WERI-Rb-1 (cell line): ENCODE measurements around the gene CEP70.
A peak's percentile ranks its signal among the peaks of the same experiment; 100 is the strongest.

Source experiments
- DNase-seq: peaks from one replicate; pipeline ENCODE4 v3.0.0-alpha.2; 2020
- H3K27ac ChIP-seq: fragments of 250-450 bp; sonication (Bioruptor Pico); 2 replicates; pipeline ENCODE4 v1.5.1; 2020; ENCODE audit warnings: mild to moderate bottlenecking, moderate library complexity
- H3K27me3 ChIP-seq: fragments of 250-450 bp; sonication (Bioruptor Pico); 2 replicates; pipeline ENCODE4 v1.5.1; 2021; ENCODE audit warnings: mild to moderate bottlenecking, low read depth, moderate library complexity; ENCODE audit not compliant: insufficient read depth, severe bottlenecking
- H3K36me3 ChIP-seq: fragments of 250-450 bp; sonication (Bioruptor Pico); 2 replicates; pipeline ENCODE4 v1.5.1; 2020; ENCODE audit warnings: mild to moderate bottlenecking, moderate library complexity
- H3K4me3 ChIP-seq: 2 replicates; pipeline ENCODE4 v1.5.1; 2011; ENCODE audit warnings: low read depth, mild to moderate bottlenecking, control low read depth, low read length
- H3K9me3 ChIP-seq: fragments of 250-450 bp; sonication (Bioruptor Pico); 2 replicates; pipeline ENCODE4 v1.5.1; 2021; ENCODE audit warnings: mild to moderate bottlenecking, moderate library complexity; ENCODE audit not compliant: severe bottlenecking
- CTCF ChIP-seq: IDR thresholded peaks from 2 replicates; pipeline ENCODE4 v1.5.1; 2011; ENCODE audit warnings: low read depth, mild to moderate bottlenecking, control low read depth, inconsistent platforms, low read length

The CEP70 gene

DNA sequence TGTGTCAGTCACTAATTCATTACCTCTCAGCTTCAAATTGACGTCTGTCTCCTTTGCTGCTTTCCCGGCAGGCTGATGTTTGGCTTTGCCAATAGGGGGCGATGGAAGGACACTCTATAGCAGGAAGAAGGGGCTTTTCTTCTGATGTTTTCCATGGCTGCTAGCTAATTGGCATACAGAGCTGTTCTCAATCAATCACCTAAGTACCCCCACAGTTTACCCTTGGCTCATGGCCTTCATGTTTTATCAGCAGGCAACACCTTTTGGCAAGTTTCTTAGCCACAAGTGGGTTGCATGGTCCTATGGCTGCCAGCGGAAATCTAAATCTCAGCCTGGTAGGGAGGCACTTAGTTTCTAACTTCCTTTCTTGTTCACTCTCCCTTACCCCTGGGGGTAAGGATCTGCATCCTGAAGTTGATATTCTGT, 114.6 kb downstream of the CEP70 start:
- TF ChIP-seq CTCF, result peak; percentile 84
- no peaks in the 10 kb centered on the region for H3K9me3 ChIP-seq
- H3K27me3 ChIP-seq, result no peaks in the 10 kb centered on the region
- DNase-seq, result peak; percentile 70
- H3K36me3 ChIP-seq, result no peaks in the 10 kb centered on the region
- H3K27ac ChIP-seq, result no peak overlapping the region
- H3K4me3 ChIP-seq, result no peak overlapping the region

DNA sequence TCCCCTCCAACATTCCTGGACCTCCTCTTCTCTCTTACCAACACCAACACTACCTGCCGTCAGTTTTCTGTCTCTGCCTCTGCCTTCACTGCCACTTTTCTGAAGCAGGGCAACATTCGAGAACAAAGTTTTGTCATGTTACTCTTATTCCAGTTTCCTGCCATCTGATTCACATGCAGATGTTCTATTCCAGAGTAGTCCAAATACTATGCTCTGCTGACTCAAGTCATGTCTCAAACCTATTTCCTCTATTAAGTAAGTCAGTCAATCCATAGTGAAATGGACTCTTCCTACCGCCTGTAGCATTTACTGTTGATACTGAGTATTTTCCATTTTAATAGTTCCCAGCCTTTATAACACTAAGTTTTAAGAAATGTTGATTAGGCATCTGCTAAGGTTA, 116.3 kb downstream of the CEP70 start:
- no peaks in the 10 kb centered on the region for H3K27me3 ChIP-seq
- H3K9me3 ChIP-seq, result no peaks in the 10 kb centered on the region
- no peak overlapping the region for H3K27ac ChIP-seq
- no peak overlapping the region for H3K4me3 ChIP-seq
- no peak for TF ChIP-seq CTCF
- no peaks in the 10 kb centered on the region for H3K36me3 ChIP-seq
- DNase-seq, result no peak

DNA sequence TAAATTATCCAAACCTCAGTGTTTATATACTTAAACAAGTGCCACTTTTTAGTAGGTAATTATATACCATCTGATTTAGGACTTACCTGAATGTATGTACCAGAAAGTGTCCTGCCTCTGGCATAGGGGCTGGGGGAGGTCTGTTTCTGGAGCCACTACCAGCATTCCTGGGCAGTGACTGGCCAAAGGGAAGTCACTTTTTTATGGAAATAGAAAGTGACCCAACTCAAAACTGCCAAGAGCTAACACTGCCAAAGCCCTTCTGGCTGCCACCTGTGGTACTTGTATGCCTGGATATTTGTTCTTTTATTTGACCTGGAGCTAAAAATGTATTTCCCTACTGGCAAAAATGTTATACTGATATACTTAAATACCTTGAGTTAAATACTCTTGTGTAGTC, 116.9 kb downstream of the CEP70 start:
- H3K36me3 ChIP-seq, result no peaks in the 10 kb centered on the region
- no peak for TF ChIP-seq CTCF
- no peaks in the 10 kb centered on the region for H3K9me3 ChIP-seq
- H3K27ac ChIP-seq, result no peak overlapping the region
- DNase-seq, result no peak
- no peak overlapping the region for H3K4me3 ChIP-seq
- no peaks in the 10 kb centered on the region for H3K27me3 ChIP-seq

GRCh38 chr3:138476526-138476925, 117.5 kb downstream of the CEP70 start:
- no peak for TF ChIP-seq CTCF
- no peak overlapping the region for H3K27ac ChIP-seq
- no peak overlapping the region for H3K4me3 ChIP-seq
- no peaks in the 10 kb centered on the region for H3K9me3 ChIP-seq
- no peaks in the 10 kb centered on the region for H3K36me3 ChIP-seq
- DNase-seq, result no peak
- H3K27me3 ChIP-seq, result no peaks in the 10 kb centered on the region

DNA sequence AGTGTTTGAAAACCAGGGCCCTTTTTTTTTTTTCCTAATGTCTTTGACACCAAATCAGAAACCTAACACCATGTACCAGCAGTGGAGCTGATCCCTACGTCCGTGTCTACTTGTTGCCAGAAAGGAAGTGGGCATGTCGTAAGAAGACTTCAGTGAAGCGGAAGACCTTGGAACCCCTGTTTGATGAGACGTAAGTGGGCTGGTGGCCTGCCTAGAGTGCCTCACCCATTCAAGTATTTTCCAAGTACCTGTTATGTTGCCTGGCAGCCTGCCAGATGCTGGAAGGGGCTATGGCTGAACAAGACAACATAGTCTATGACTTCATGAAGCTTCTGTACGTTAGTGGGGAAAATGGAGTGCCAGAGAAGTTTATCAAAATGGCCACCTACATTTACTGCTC, 119.9 kb downstream of the CEP70 start:
- no peaks in the 10 kb centered on the region for H3K27me3 ChIP-seq
- no peaks in the 10 kb centered on the region for H3K9me3 ChIP-seq
- H3K27ac ChIP-seq, result no peak overlapping the region
- TF ChIP-seq CTCF, result no peak
- no peak overlapping the region for H3K4me3 ChIP-seq
- no peak for DNase-seq
- no peaks in the 10 kb centered on the region for H3K36me3 ChIP-seq

GRCh38 chr3:138473391-138473790, 120.7 kb downstream of the CEP70 start:
- no peak for TF ChIP-seq CTCF
- no peak overlapping the region for H3K27ac ChIP-seq
- H3K4me3 ChIP-seq, result no peak overlapping the region
- no peaks in the 10 kb centered on the region for H3K36me3 ChIP-seq
- no peak for DNase-seq
- H3K27me3 ChIP-seq, result no peaks in the 10 kb centered on the region
- H3K9me3 ChIP-seq, result no peaks in the 10 kb centered on the region
